ENCODE data around the gene SLC20A1.
"Not testable (repeated sequence)": the region's sequence is repeated elsewhere in the genome, so short reads cannot be mapped to it uniquely, and the experiment has no call there.

The SLC20A1 gene

GRCh38 chr2:112656679-112657078, 10.9 kb downstream of the SLC20A1 start:
- DNase-seq = no peak

GRCh38 chr2:112658301-112658700, 12.6 kb downstream of the SLC20A1 start:
- DNase-seq = no peak

- DNase-seq = no peak
These were observed 13.3 kb downstream of the SLC20A1 start for GRCh38 chr2:112658839-112659667.

- no peak for DNase-seq
These were observed 14.4 kb downstream of the SLC20A1 start for GRCh38 chr2:112660138-112660537.

GRCh38 chr2:112661656-112662305, 16.0 kb downstream of the SLC20A1 start:
- no peak for DNase-seq

- DNase-seq = no peak
These were observed 17.0 kb downstream of the SLC20A1 start for GRCh38 chr2:112662704-112663103.

GRCh38 chr2:112664689-112665088, 18.9 kb downstream of the SLC20A1 start:
- no peak for DNase-seq

- no peak for DNase-seq
These were observed 19.5 kb downstream of the SLC20A1 start for GRCh38 chr2:112665113-112665780.

- DNase-seq = no peak
These were observed 21.0 kb downstream of the SLC20A1 start for GRCh38 chr2:112666761-112667122.

GRCh38 chr2:112667540-112667939, 21.8 kb downstream of the SLC20A1 start:
- DNase-seq = not testable (repeated sequence)

- DNase-seq = no peak
These were observed 23.9 kb downstream of the SLC20A1 start for GRCh38 chr2:112669667-112670066.

GRCh38 chr2:112670252-112671022, 24.7 kb downstream of the SLC20A1 start:
- no peak for DNase-seq

- no peak for DNase-seq
These were observed 26.1 kb downstream of the SLC20A1 start for GRCh38 chr2:112671801-112672200.

- no peak for DNase-seq
These were observed 27.3 kb downstream of the SLC20A1 start for GRCh38 chr2:112673008-112673407.

- no peak for DNase-seq
These were observed 28.5 kb downstream of the SLC20A1 start for GRCh38 chr2:112674229-112674628.

- DNase-seq = no peak
These were observed 33.7 kb downstream of the SLC20A1 start for GRCh38 chr2:112679484-112679883.

- DNase-seq = no peak
These were observed 34.9 kb downstream of the SLC20A1 start for GRCh38 chr2:112680666-112681101.

GRCh38 chr2:112682101-112682500, 36.4 kb downstream of the SLC20A1 start:
- no peak for DNase-seq

GRCh38 chr2:112683550-112684414, 38.0 kb downstream of the SLC20A1 start:
- no peak for DNase-seq

GRCh38 chr2:112684415-112684775, 38.7 kb downstream of the SLC20A1 start:
- DNase-seq = no peak

GRCh38 chr2:112685271-112685884, 39.6 kb downstream of the SLC20A1 start:
- DNase-seq = no peak
